Measurements from ENCODE around the gene BANP. TPM values are rescaled to one million over a fixed set of nuclear protein-coding genes. Genes with fewer than 3 reads are reported as not detected.
"Not testable (repeated sequence)": the region's sequence is repeated elsewhere in the genome, so short reads cannot be mapped to it uniquely, and the experiment has no call there.

The BANP gene
- total and polyA plus RNA-seq, 4 experiments from 2014 or later = 10.7 to 72.7 (median 44.1) TPM

- H3K4me3 ChIP-seq (ENCODE audit: low read length in 2 of 2); H3K27ac ChIP-seq (ENCODE audit: low read depth, low read length); H3K4me3 Mint-ChIP-seq; DNase-seq; POLR2A ChIA-PET (ENCODE audit: partially characterized antibody); H3K27me3 ChIP-seq (ENCODE audit: insufficient read depth, low read length); H3K9me3 ChIP-seq (ENCODE audit: control insufficient read depth in 1 of 2, low read length in 2 of 2); H3K9me3 Mint-ChIP-seq; H3K27me3 Mint-ChIP-seq; H3K4me1 ChIP-seq (ENCODE audit: insufficient read depth, low read length); CTCF ChIA-PET (ENCODE audit: partially characterized antibody); H3K27ac Mint-ChIP-seq; H3K4me1 Mint-ChIP-seq; intact Hi-C loops (cut with micrococcal nuclease): not testable (repeated sequence)
- peaks cover 7 to 47% of the 10 kb centered on the region in 2 donors for H3K36me3 Mint-ChIP-seq
- peaks cover 11% of the 10 kb centered on the region for H3K36me3 ChIP-seq (ENCODE audit: insufficient read depth, low read length)
These were observed 65.2 kb downstream of the BANP start for GRCh38 chr16:88016386-88016785.

GRCh38 chr16:88016964-88017363 is 65.7 kb downstream of the BANP start:
- no peak for DNase-seq
- Mint-ChIP-seq H3K36me3 (peaks cover 7 to 48% of the 10 kb centered on the region in 2 donors), H3K4me1 (peaks cover 0 to 2% (median under 1%) of the 10 kb centered on the region in 4 donors), H3K4me3 (no peak overlapping the region), H3K27me3 (no peaks in the 10 kb centered on the region), H3K9me3 (peaks cover 0 to 1% (median 0%) of the 10 kb centered on the region in 8 donors), H3K27ac (peak overlapping the region in 1 of 7 donors; percentile 4)
- H3K36me3 ChIP-seq (ENCODE audit: insufficient read depth, low read length) = peaks cover 11% of the 10 kb centered on the region
- H3K27ac ChIP-seq (ENCODE audit: low read depth, low read length) = no peak overlapping the region
- intact Hi-C loops (cut with micrococcal nuclease) = no loop called here
- no peaks in the 10 kb centered on the region for H3K9me3 ChIP-seq (ENCODE audit: control insufficient read depth in 1 of 2, low read length in 2 of 2)
- no peaks in the 10 kb centered on the region for H3K4me1 ChIP-seq (ENCODE audit: insufficient read depth, low read length)
- no peak overlapping the region for H3K4me3 ChIP-seq (ENCODE audit: low read length in 2 of 2)
- H3K27me3 ChIP-seq (ENCODE audit: insufficient read depth, low read length) = no peaks in the 10 kb centered on the region
- ChIA-PET CTCF (ENCODE audit: partially characterized antibody) (no interaction called here), POLR2A (ENCODE audit: partially characterized antibody) (no interaction called here)

GRCh38 chr16:88017587-88018101 is 66.4 kb downstream of the BANP start:
- ChIA-PET CTCF (ENCODE audit: partially characterized antibody) (no interaction called here), POLR2A (ENCODE audit: partially characterized antibody) (no interaction called here)
- peaks cover 0 to 1% (median 0%) of the 10 kb centered on the region in 8 donors for H3K9me3 Mint-ChIP-seq
- H3K27ac Mint-ChIP-seq = no peak overlapping the region
- peaks cover 0 to 2% (median 0%) of the 10 kb centered on the region in 4 donors for H3K4me1 Mint-ChIP-seq
- Histone ChIP-seq H3K36me3 (ENCODE audit: insufficient read depth, low read length) (peaks cover 12% of the 10 kb centered on the region), H3K27me3 (ENCODE audit: insufficient read depth, low read length) (no peaks in the 10 kb centered on the region), H3K27ac (ENCODE audit: low read depth, low read length) (no peak overlapping the region), H3K4me1 (ENCODE audit: insufficient read depth, low read length) (no peaks in the 10 kb centered on the region), H3K4me3 (ENCODE audit: low read length in 2 of 2) (no peak overlapping the region), H3K9me3 (ENCODE audit: control insufficient read depth in 1 of 2, low read length in 2 of 2) (no peaks in the 10 kb centered on the region)
- intact Hi-C loops (cut with micrococcal nuclease) = no loop called here
- H3K27me3 Mint-ChIP-seq = no peaks in the 10 kb centered on the region
- peaks cover 3 to 46% of the 10 kb centered on the region in 2 donors for H3K36me3 Mint-ChIP-seq
- no peak for DNase-seq
- no peak overlapping the region for H3K4me3 Mint-ChIP-seq

GRCh38 chr16:88018382-88018781 is 67.1 kb downstream of the BANP start:
- POLR2A ChIA-PET (ENCODE audit: partially characterized antibody); H3K4me1 Mint-ChIP-seq; intact Hi-C loops (cut with micrococcal nuclease); H3K36me3 ChIP-seq (ENCODE audit: insufficient read depth, low read length); H3K4me3 ChIP-seq (ENCODE audit: low read length in 2 of 2); DNase-seq; H3K27ac Mint-ChIP-seq; H3K4me3 Mint-ChIP-seq; H3K9me3 ChIP-seq (ENCODE audit: control insufficient read depth in 1 of 2, low read length in 2 of 2); H3K9me3 Mint-ChIP-seq; H3K27me3 Mint-ChIP-seq; H3K4me1 ChIP-seq (ENCODE audit: insufficient read depth, low read length); H3K27ac ChIP-seq (ENCODE audit: low read depth, low read length); H3K27me3 ChIP-seq (ENCODE audit: insufficient read depth, low read length); CTCF ChIA-PET (ENCODE audit: partially characterized antibody): not testable (repeated sequence)
- H3K36me3 Mint-ChIP-seq = peaks cover 4 to 52% of the 10 kb centered on the region in 2 donors

GRCh38 chr16:88019041-88019820 is 68.0 kb downstream of the BANP start:
- H3K27me3 Mint-ChIP-seq; H3K9me3 ChIP-seq (ENCODE audit: control insufficient read depth in 1 of 2, low read length in 2 of 2); H3K36me3 ChIP-seq (ENCODE audit: insufficient read depth, low read length); POLR2A ChIA-PET (ENCODE audit: partially characterized antibody); H3K27me3 ChIP-seq (ENCODE audit: insufficient read depth, low read length); H3K4me3 ChIP-seq (ENCODE audit: low read length in 2 of 2); H3K4me3 Mint-ChIP-seq; H3K4me1 Mint-ChIP-seq; intact Hi-C loops (cut with micrococcal nuclease); H3K27ac ChIP-seq (ENCODE audit: low read depth, low read length); H3K4me1 ChIP-seq (ENCODE audit: insufficient read depth, low read length); DNase-seq; H3K9me3 Mint-ChIP-seq; CTCF ChIA-PET (ENCODE audit: partially characterized antibody): not testable (repeated sequence)
- Mint-ChIP-seq H3K27ac (peak overlapping the region in 1 of 7 donors; percentile 61), H3K36me3 (peaks cover 4 to 57% of the 10 kb centered on the region in 2 donors)

- no peak for DNase-seq
- Mint-ChIP-seq H3K27ac (peak overlapping the region in 1 of 7 donors; percentile 84), H3K4me3 (no peak overlapping the region), H3K36me3 (peaks cover 4 to 57% of the 10 kb centered on the region in 2 donors), H3K9me3 (peaks cover 0 to 1% (median 0%) of the 10 kb centered on the region in 8 donors), H3K27me3 (no peaks in the 10 kb centered on the region), H3K4me1 (peaks cover 0 to 12% (median 5%) of the 10 kb centered on the region in 4 donors)
- intact Hi-C loops (cut with micrococcal nuclease) = no loop called here
- ChIA-PET CTCF (ENCODE audit: partially characterized antibody) (no interaction called here), POLR2A (ENCODE audit: partially characterized antibody) (no interaction called here)
- Histone ChIP-seq H3K9me3 (ENCODE audit: control insufficient read depth in 1 of 2, low read length in 2 of 2) (no peaks in the 10 kb centered on the region), H3K27ac (ENCODE audit: low read depth, low read length) (no peak overlapping the region), H3K36me3 (ENCODE audit: insufficient read depth, low read length) (peaks cover 6% of the 10 kb centered on the region), H3K4me3 (ENCODE audit: low read length in 2 of 2) (no peak overlapping the region), H3K27me3 (ENCODE audit: insufficient read depth, low read length) (no peaks in the 10 kb centered on the region), H3K4me1 (ENCODE audit: insufficient read depth, low read length) (no peaks in the 10 kb centered on the region)
These were observed 68.7 kb downstream of the BANP start for GRCh38 chr16:88019821-88020515.

- Histone ChIP-seq H3K27ac (ENCODE audit: low read depth, low read length) (no peak overlapping the region), H3K4me3 (ENCODE audit: low read length in 2 of 2) (no peak overlapping the region), H3K4me1 (ENCODE audit: insufficient read depth, low read length) (no peaks in the 10 kb centered on the region), H3K36me3 (ENCODE audit: insufficient read depth, low read length) (peaks cover 6% of the 10 kb centered on the region), H3K9me3 (ENCODE audit: control insufficient read depth in 1 of 2, low read length in 2 of 2) (no peaks in the 10 kb centered on the region), H3K27me3 (ENCODE audit: insufficient read depth, low read length) (no peaks in the 10 kb centered on the region)
- no peak for DNase-seq
- Mint-ChIP-seq H3K4me1 (peaks cover 0 to 12% (median 6%) of the 10 kb centered on the region in 4 donors), H3K27ac (peak overlapping the region in 1 of 7 donors; percentile 84), H3K27me3 (no peaks in the 10 kb centered on the region), H3K9me3 (peaks cover 0 to 1% (median 0%) of the 10 kb centered on the region in 8 donors), H3K4me3 (no peak overlapping the region), H3K36me3 (peaks cover 4 to 59% of the 10 kb centered on the region in 2 donors)
- CTCF ChIA-PET (ENCODE audit: partially characterized antibody) = no interaction called here
- intact Hi-C loops (cut with micrococcal nuclease) = no loop called here
- POLR2A ChIA-PET (ENCODE audit: partially characterized antibody) = no interaction called here
These were observed 69.3 kb downstream of the BANP start for GRCh38 chr16:88020516-88020885.

All from CD4-positive, alpha-beta memory T cell (primary cell).